IMR-90 (cell line): ENCODE results near the gene DUSP11.

Experiments
- BHLHE40 ChIP-seq: fragments of 150-350 bp; IDR thresholded peaks from 2 replicates; pipeline ENCODE4 v1.6.1; 2016; ENCODE audit warnings: mild to moderate bottlenecking, low read depth, low read length
- CEBPB ChIP-seq: IDR thresholded peaks from 2 replicates; pipeline ENCODE4 v1.6.1; 2012; ENCODE audit warnings: low read depth, low read length, improper control_type of control experiment
- CHD1 ChIP-seq: IDR thresholded peaks from 2 replicates; pipeline ENCODE4 v1.6.1; 2012; ENCODE audit warnings: low read depth, low read length, improper control_type of control experiment
- NFE2L2 ChIP-seq: fragments of 150-350 bp; IDR thresholded peaks from 2 replicates; pipeline ENCODE4 v1.6.1; 2016; ENCODE audit warnings: low read depth, mild to moderate bottlenecking, low read length
- POLR2A ChIP-seq: IDR thresholded peaks from 2 replicates; pipeline ENCODE4 v1.6.1; 2012; ENCODE audit warnings: mild to moderate bottlenecking, low read depth, low read length
- RAD21 ChIP-seq: IDR thresholded peaks from 2 replicates; pipeline ENCODE4 v1.6.1; 2012; ENCODE audit warnings: low read length, improper control_type of control experiment
- RCOR1 ChIP-seq: IDR thresholded peaks from 2 replicates; pipeline ENCODE4 v1.6.1; 2012; ENCODE audit warnings: mild to moderate bottlenecking, low read length, improper control_type of control experiment; ENCODE audit not compliant: insufficient replicate concordance
- TF ChIP-seq, protein P1 (sequence below): conservative IDR thresholded peaks from 2 replicates; pipeline ENCODE4 v1.5.1; 2012; ENCODE audit warnings: mild to moderate bottlenecking, low read depth, low read length, improper control_type of control experiment
- TF ChIP-seq, protein P2 (sequence below): fragments of 150-350 bp; IDR thresholded peaks from 2 replicates; pipeline ENCODE4 v1.6.1; 2017; ENCODE audit warnings: mild to moderate bottlenecking, antibody characterized with exemption, low read length, low read depth

DNA sequence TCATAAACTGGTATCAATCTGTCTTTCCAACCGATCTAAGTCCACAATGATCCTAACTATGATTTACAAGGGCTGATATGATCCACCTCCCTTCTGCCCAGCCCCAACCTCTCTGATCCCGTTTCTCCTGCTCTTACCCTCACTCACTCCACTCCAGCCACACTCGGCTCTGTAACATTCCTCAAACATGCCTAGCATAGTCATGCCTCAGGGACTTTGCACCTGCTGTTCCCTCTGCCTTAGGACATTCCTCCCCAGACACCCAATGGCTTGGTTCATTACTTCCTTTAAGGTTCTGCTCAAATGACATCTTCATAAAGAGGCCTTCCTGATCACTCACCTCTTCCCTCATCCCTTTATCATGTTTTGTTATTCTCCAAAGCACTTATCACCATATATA is 9.2 kb downstream of the DUSP11 start:
- TF ChIP-seq, protein P1, sequence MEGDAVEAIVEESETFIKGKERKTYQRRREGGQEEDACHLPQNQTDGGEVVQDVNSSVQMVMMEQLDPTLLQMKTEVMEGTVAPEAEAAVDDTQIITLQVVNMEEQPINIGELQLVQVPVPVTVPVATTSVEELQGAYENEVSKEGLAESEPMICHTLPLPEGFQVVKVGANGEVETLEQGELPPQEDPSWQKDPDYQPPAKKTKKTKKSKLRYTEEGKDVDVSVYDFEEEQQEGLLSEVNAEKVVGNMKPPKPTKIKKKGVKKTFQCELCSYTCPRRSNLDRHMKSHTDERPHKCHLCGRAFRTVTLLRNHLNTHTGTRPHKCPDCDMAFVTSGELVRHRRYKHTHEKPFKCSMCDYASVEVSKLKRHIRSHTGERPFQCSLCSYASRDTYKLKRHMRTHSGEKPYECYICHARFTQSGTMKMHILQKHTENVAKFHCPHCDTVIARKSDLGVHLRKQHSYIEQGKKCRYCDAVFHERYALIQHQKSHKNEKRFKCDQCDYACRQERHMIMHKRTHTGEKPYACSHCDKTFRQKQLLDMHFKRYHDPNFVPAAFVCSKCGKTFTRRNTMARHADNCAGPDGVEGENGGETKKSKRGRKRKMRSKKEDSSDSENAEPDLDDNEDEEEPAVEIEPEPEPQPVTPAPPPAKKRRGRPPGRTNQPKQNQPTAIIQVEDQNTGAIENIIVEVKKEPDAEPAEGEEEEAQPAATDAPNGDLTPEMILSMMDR = no peak
- TF ChIP-seq POLR2A (no peak), CEBPB (no peak), BHLHE40 (no peak), RAD21 (no peak), CHD1 (no peak), NFE2L2 (no peak), RCOR1 (no peak)
- TF ChIP-seq, protein P2, sequence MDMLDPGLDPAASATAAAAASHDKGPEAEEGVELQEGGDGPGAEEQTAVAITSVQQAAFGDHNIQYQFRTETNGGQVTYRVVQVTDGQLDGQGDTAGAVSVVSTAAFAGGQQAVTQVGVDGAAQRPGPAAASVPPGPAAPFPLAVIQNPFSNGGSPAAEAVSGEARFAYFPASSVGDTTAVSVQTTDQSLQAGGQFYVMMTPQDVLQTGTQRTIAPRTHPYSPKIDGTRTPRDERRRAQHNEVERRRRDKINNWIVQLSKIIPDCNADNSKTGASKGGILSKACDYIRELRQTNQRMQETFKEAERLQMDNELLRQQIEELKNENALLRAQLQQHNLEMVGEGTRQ = no peak
